Activated CD8-positive, alpha-beta memory T cell treated with anti-CD3 and anti-CD28 coated beads, Interleukin-2, amount 50 U/mL, for 24 hours (primary cell): ENCODE data around the gene CNGB1.
"Not testable (repeated sequence)": the region's sequence is repeated elsewhere in the genome, so short reads cannot be mapped to it uniquely, and the experiment has no call there.

ENCODE experiments used
- DNase-seq: peaks from one replicate; pipeline ENCODE4 v3.0.0-alpha.2; 2020; ENCODE audit errors: extremely low read depth

CNGB1 gene

DNA sequence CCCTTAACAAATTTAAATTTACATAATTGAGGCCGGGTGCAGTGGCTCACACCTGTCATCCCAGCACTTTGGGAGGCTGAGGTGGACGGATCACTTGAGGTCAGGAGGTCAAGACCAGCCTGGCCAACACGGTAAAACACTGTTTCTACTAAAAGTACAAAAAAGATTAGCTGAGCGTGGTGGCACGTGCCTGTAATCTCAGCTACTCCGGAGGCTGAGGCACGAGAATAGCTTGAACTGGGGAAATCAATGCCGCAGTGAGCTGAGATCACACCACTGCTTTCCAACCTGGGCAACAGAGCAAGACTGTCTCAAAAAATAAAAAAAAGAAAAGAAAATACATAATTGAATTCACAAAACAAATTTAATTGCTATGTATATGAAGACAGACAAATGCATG, 112.3 kb downstream of the CNGB1 start:
- DNase-seq: no peak

DNA sequence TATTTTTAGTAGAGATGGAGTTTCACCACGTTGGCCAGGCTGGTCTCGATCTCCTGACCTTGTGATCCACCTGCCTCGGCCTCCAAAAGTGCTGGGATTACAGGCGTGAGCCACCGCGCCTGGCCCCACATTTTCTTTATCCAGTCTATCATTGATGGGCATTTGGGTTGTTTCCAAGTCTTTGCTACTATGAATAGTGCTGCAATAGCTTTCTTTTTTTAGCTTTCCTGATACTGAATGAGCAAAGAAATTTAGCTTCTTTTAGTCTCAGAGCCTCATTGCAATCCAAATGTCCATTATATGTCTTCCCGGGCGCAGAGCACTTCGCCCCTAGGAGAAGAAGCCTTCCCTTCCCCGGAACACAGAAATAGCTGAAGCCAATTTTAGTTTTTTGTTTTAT, 112.9 kb downstream of the CNGB1 start:
- DNase-seq: not testable (repeated sequence)

DNA sequence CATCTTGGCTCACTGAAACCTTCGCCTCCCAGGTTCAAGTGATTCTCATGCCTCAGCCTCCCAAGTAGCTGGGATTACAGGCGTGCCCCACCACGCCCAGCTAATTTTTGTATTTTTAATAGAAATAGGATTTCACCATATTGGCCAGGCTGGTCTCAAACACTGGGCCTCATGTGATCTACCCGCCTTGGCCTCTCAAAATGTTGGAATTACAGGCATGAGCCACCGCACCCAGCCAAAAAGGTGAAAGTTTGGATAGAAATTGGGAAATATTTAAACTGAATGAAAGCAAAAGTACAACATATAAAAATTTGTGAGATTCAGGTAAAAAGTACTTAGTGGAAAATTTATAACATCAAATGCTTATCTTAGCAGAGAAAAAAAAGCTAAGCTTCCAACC, 115.7 kb downstream of the CNGB1 start:
- no peak for DNase-seq

DNA sequence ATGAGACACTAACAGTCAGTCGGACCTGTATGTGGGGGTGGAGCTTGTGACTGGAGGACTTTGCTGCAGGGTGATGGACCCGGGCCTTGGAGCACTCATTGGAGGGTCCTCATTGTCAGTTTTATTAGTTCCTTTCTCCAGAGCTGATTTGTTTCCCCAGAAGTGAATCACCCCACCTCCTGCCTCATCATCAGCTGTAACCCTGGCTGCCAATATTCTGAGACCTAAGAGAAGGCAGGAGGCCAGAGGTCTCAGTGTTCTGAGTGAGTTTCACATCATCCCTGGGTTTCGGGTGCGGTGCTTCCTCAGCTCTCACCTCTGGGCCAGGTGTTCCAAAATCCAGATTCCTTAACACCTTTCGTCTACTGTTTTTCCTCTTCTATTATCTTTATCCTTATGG, 118.7 kb downstream of the CNGB1 start:
- DNase-seq: no peak

DNA sequence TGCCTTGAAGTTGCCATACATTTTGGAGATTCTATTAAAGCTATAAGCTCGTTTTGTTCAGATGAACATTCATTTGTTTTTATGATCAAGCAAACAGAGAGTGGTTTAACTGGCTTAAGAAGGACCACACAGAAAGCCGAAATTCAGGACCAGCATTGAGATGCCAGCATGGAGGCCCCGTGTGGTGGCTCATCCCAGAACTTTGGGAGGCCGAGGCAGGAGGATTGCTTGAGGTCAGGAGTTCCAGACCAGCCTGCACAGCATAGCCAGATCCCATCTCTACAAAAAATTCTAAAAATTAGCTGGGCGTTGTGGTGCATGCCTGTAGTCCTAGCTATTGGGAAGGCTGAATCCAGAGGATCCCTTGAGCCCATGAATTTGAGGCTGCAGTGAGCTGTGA, 122.7 kb downstream of the CNGB1 start:
- DNase-seq: no peak

DNA sequence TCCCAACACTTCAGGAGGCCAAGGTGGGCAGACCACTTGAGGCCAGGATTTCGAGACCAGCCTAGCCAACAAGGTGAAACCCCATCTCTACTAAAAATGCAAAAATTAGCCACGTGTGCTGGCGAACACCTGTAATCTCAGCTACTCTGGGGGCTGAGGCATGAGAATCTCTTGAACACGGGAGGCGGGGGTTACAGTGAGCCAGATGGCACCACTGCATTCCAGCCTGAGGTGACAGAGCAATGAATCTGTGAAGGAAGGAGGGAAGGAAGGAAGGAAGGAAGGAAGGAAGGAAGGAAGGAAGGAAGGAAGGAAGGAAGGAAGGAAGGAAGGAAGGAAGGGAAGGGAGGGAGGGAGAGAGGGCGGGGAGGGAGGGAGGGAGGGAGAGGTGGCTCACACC, 124.0 kb downstream of the CNGB1 start:
- DNase-seq: not testable (repeated sequence)

DNA sequence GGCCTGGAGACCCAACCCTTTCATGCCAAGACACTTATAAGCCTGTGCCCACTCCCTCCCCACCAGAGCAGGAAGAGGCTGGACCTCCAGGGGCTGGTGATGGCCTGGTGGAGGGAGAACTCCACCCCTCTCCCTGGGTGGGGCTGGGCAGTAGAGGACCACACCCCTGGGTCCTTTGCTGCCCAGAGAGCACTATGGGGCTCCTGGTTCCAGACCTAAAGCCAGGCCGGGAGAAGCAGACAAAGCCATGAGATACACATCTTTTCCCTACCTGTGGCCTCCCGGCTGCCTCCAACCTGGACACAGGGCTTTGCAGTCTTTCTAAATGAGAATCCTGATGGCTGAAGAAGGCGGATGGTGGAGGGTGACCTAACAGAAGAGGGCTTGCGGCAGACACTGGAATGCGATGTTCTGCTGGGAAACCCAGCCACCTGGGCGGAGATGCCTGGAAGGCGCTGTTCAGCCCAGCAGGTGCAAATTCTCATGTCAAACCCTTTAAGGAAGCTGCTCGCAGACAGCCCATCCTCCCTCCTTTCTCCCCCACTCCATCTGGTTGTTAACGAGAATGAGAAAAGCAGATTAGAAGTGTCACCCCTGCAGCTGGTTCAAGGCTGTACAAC, 124.7 kb downstream of the CNGB1 start:
- no peak for DNase-seq

DNA sequence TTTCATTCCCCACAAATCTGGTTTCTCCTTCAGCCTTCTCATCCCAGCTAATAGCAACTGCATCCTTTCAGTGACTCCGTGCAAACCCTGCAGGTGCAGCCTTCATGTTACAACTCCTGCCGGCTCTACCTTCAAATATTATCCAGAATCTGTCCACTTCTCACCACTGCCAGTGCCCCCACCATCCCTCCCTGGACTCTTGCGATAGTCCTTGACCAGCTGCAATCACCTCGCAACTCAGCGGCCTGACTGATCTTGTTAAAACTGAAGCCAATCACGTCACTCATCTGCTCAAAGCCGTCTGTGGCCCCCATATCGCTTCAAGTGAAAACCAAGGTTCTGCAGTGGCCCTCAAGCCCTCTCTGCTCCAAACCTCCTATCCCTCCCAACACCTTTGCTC, 125.8 kb downstream of the CNGB1 start:
- no peak for DNase-seq

DNA sequence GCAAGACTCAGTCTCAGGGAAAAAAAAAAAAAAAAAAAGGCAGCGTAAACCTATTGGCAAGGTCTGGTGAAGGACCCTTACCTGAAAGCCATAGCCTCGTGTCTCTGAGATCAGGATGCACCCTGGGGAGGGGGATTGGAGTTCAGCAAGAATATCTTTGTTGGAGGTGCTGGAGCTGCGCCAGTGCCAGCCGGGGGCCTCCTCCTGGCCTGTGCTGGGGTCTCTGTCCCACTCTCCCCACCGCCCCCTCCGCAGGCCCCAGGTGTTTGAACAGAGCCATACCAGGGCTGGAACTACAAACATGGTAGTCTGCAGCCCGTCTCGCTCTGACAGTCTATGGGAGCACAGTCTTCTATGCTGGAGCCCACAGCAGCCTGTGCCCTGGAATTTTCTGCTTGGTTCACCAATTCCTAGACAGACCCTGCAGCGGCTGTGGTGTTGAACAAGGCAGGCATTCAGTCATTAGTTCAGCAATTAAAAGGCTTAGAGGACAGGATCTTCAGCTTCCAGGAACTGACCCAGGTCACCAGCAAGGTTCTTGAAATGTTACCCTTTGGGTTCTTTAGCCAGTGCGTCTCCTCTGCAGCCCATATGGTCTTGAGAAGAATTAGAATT, 126.4 kb downstream of the CNGB1 start:
- DNase-seq: no peak

DNA sequence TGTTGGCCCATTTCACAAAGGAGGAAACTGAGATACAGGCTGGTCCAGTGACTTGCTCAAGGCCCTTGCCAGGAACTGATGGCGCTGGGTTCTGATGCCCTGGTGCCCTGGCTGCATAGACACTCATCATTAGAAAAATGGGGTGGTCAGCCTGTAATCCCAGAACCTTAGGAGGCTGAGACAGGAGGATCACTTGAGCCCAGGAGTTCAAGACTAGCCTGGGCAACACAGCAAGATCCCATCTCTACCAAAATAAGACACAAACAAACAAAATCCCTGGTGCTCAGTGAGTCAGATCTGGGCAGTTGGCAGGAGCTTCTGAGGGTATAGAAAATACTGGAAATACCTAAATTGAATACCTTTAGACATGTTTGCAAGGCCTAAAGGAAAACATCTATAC, 127.5 kb downstream of the CNGB1 start:
- DNase-seq: no peak

DNA sequence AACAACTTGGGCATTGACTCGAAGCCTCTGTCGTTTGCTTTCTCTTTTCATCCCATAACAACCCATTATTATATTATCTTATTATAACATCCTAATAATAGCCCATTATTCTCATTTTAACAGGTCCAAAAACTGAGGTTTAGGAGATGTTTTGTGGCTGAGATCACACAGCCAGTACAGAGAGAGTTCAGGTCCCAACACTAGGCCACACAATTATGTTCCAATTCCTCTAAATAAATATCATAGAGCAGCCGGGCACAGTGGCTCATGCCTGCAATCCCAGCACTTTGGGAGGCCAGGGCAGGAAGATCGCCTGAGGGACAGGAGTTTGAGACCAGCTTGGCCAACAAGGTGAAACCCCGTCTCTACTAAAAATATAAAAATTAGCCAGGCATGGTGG, 128.3 kb downstream of the CNGB1 start:
- no peak for DNase-seq

DNA sequence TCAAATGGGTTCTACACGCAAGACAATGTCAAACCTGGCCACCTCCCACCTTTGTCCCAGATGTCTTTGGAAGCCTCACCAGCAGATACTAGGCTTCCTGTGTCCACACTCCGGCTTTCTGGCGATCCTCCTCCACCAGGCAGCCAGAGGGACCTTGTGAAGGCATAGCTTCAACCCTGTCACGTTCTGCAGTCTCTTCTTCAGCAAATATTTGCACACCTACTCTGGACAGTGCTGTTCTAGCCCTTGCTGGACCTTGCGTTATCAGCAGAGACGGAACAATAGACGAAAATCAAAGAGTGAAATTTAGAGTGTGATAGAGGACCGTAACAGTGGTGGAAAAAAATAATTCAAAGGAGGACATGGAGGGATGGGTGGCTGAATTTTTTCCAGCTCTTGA, 130.1 kb downstream of the CNGB1 start:
- no peak for DNase-seq

DNA sequence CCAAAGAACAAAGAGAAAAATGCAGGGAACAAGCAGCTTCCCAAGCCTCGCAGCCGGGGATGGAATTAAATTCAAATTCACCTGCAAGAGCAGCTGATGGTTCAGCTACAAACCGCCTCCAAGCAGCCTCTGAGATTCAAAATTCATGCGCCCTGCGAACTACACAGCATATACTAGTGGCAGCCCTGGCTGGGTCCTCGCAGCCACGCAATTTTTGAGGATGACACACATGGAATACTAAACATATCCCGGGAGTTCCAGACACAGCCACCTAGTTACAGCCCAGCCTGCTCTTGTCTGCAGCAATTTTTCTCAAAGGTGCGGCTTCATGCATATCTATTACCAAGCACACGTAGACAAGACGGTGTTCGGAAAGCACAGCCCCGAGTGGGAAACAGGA, 132.8 kb downstream of the CNGB1 start:
- no peak for DNase-seq

DNA sequence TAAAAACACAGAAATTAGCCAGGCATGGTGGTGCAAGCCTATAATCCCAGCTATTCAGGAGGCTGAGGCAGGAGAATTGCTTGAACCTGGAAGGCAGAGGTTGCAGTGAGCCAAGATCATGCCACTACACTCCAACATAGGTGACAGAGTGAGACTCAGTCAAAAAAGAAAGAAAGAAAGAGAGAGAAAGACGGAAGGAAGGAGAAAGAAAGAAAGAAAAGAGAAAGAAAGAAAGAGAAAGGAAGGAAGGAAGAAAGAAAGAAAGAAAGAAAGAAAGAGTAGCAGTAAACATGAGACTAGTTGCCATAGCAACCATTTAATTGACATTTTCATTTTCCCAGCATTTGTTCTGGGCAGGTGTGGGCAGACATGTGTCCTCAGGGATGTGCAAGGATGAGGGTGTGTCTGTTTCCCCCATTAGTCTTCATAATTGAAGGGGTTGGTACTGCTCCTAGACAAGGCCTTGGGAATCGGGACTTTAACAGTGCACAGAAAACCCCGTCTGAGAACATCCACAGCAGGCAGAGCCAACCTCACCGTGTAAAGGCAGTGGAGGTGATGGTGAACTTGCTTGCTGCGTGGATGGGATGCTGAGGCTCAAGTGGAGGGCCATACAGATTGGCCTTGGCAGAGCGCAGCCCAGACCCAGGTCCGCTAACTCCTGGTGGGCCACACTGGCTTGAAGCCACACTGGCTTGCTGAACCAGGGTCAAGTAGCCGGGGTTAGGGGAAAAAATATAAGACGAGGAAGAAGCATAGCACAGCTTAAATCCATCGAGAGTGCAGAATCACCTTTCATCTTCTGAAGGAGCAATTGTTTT, 133.4 kb downstream of the CNGB1 start:
- DNase-seq: no peak

DNA sequence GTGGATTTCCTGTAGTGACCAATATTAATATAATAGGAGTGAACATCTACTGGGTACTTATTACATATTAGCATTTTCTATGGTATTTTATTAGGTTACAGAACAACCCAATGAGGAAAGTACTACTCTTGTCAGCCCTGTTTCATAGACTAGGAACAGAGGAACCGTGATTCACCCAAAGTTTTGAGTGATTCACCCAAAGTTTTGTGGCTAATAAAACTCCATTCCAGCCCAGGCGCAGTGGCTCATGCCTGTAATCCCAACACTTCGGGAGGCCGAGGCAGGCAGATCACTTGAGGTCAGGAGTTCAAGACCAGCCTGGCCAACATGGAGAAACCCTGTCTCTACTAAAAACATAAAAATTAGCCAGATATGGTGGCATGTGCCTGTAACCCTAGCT, 135.5 kb downstream of the CNGB1 start:
- not testable (repeated sequence) for DNase-seq

DNA sequence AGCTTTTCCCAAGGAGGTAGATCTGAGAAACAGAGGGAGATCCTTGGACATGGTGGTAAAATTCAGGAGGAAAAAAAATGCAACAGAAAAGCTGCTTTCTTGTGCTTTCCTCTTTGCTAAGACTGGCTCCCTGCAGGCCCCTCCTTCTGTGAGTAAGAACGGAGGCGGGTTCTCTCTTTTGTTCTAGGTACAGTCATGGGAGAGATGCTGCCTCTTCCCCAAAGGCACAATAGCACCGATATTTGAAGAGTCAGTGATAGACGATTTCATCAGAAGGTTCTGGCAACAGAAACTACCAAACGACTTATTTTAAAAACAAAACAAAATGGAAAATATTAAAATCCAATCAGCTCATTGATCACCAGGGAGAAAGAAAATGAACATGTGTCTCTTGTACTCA, 136.0 kb downstream of the CNGB1 start:
- DNase-seq: no peak
